K562 treated with DMSO at 1 percent for 24 hours (cell line): ENCODE results near the gene LYZL2. TPM values are rescaled to one million over a fixed set of nuclear protein-coding genes. Genes with fewer than 3 reads are reported as not detected.

Source experiments
- total RNA-seq: library from RNA; unstranded; fragments of 300-600 nt; gene quantifications from 2 replicates; pipeline ENCODE4 v1.2.3, GENCODE V29; 2022; ENCODE audit warnings: low read depth; ENCODE audit not compliant: insufficient read depth

LYZL2 gene
- not detected in 2 replicates for total RNA-seq

GRCh38 chr10:30629653-30630052 lies at the start of gene LYZL2:
Gene LYZL2 (minus strand): TSS chr10:30629753. CDS start chr10:30626915, 2,838 bp downstream.

Other genes with a start within 250 kb of the LYZL2 start
- 19.3 and 21.5 TPM in 2 replicates for gene MAP3K8, start 195.6 kb downstream of the LYZL2 start, total RNA-seq